Measurements from ENCODE around the gene B3GAT3.

Gene B3GAT3

GRCh38 chr11:62608776-62609175 lies 13.0 kb downstream of the B3GAT3 start:
- Histone ChIP-seq H3K36me3 (ENCODE audit: insufficient read depth, low read length) (peaks cover 38% of the 10 kb centered on the region), H3K9me3 (ENCODE audit: insufficient read depth, low read length, severe bottlenecking) (no peaks in the 10 kb centered on the region), H3K4me1 (ENCODE audit: insufficient read depth, low read length) (peaks cover 21% of the 10 kb centered on the region), H2AFZ (ENCODE audit: low read depth, low read length) (no peak overlapping the region), H4K20me1 (ENCODE audit: insufficient read depth, low read length) (no peaks in the 10 kb centered on the region), H3K4me3 (ENCODE audit: low read depth in 1 of 2, low read length in 2 of 2) (no peak overlapping the region), H3K9ac (ENCODE audit: low read depth, low read length) (no peak overlapping the region), H3K79me2 (ENCODE audit: insufficient read depth, low read length) (peaks cover 12% of the 10 kb centered on the region), H3K27ac (ENCODE audit: low read length) (no peak overlapping the region), H3K27me3 (ENCODE audit: insufficient read depth, low read length, poor library complexity) (no peaks in the 10 kb centered on the region), H3K4me2 (ENCODE audit: insufficient read depth, low read length) (no peak overlapping the region)
- no peak for ATAC-seq (ENCODE audit: insufficient read depth, low read depth)
- no peak for DNase-seq
- TF ChIP-seq EZH2 (IDR thresholded peaks at IDR 0.05; ENCODE audit: borderline replicate concordance, low read depth, low read length, severe bottlenecking) (no peak), CTCF (IDR thresholded peaks at IDR 0.05; ENCODE audit: borderline replicate concordance, extremely low read depth, low read length, poor library complexity, severe bottlenecking) (no peak)

- no peak overlapping the region for H3K9ac ChIP-seq (ENCODE audit: low read depth, low read length)
- TF ChIP-seq CTCF (IDR thresholded peaks at IDR 0.05; ENCODE audit: borderline replicate concordance, extremely low read depth, low read length, poor library complexity, severe bottlenecking) (no peak), EZH2 (IDR thresholded peaks at IDR 0.05; ENCODE audit: borderline replicate concordance, low read depth, low read length, severe bottlenecking) (no peak)
- H2AFZ ChIP-seq (ENCODE audit: low read depth, low read length), result no peak overlapping the region
- H3K4me3 ChIP-seq (ENCODE audit: low read depth in 1 of 2, low read length in 2 of 2), result no peak overlapping the region
- H3K4me2 ChIP-seq (ENCODE audit: insufficient read depth, low read length), result no peak overlapping the region
- H3K4me1 ChIP-seq (ENCODE audit: insufficient read depth, low read length), result peaks cover 18% of the 10 kb centered on the region
- H3K9me3 ChIP-seq (ENCODE audit: insufficient read depth, low read length, severe bottlenecking), result no peaks in the 10 kb centered on the region
- peaks cover 40% of the 10 kb centered on the region for H3K36me3 ChIP-seq (ENCODE audit: insufficient read depth, low read length)
- H3K27ac ChIP-seq (ENCODE audit: low read length), result no peak overlapping the region
- H3K27me3 ChIP-seq (ENCODE audit: insufficient read depth, low read length, poor library complexity), result no peaks in the 10 kb centered on the region
- peaks cover 12% of the 10 kb centered on the region for H3K79me2 ChIP-seq (ENCODE audit: insufficient read depth, low read length)
- H4K20me1 ChIP-seq (ENCODE audit: insufficient read depth, low read length), result no peaks in the 10 kb centered on the region
- DNase-seq (no peak), ATAC-seq (ENCODE audit: insufficient read depth, low read depth) (no peak)
Measured at GRCh38 chr11:62607714-62608113, 14.1 kb downstream of the B3GAT3 start.

- Histone ChIP-seq H3K4me1 (ENCODE audit: insufficient read depth, low read length) (peaks cover 15% of the 10 kb centered on the region), H3K27me3 (ENCODE audit: insufficient read depth, low read length, poor library complexity) (no peaks in the 10 kb centered on the region), H3K36me3 (ENCODE audit: insufficient read depth, low read length) (peaks cover 45% of the 10 kb centered on the region), H3K9ac (ENCODE audit: low read depth, low read length) (no peak overlapping the region), H2AFZ (ENCODE audit: low read depth, low read length) (no peak overlapping the region), H3K79me2 (ENCODE audit: insufficient read depth, low read length) (peaks cover 7% of the 10 kb centered on the region), H4K20me1 (ENCODE audit: insufficient read depth, low read length) (no peaks in the 10 kb centered on the region), H3K4me2 (ENCODE audit: insufficient read depth, low read length) (no peak overlapping the region), H3K4me3 (ENCODE audit: low read depth in 1 of 2, low read length in 2 of 2) (no peak overlapping the region), H3K27ac (ENCODE audit: low read length) (no peak overlapping the region), H3K9me3 (ENCODE audit: insufficient read depth, low read length, severe bottlenecking) (no peaks in the 10 kb centered on the region)
- no peak for DNase-seq
- TF ChIP-seq EZH2 (IDR thresholded peaks at IDR 0.05; ENCODE audit: borderline replicate concordance, low read depth, low read length, severe bottlenecking) (no peak), CTCF (IDR thresholded peaks at IDR 0.05; ENCODE audit: borderline replicate concordance, extremely low read depth, low read length, poor library complexity, severe bottlenecking) (no peak)
- no peak for ATAC-seq (ENCODE audit: insufficient read depth, low read depth)
Measured at GRCh38 chr11:62605902-62606301, 15.9 kb downstream of the B3GAT3 start.

GRCh38 chr11:62605467-62605866 lies 16.3 kb downstream of the B3GAT3 start:
- peaks cover 46% of the 10 kb centered on the region for H3K36me3 ChIP-seq (ENCODE audit: insufficient read depth, low read length)

More at GRCh38 chr11:62605467-62605866, 16.3 kb downstream of the B3GAT3 start:
- H3K4me2 ChIP-seq (ENCODE audit: insufficient read depth, low read length), result no peak overlapping the region
- H2AFZ ChIP-seq (ENCODE audit: low read depth, low read length), result no peak overlapping the region
- ATAC-seq (ENCODE audit: insufficient read depth, low read depth), result no peak
- H3K27me3 ChIP-seq (ENCODE audit: insufficient read depth, low read length, poor library complexity), result no peaks in the 10 kb centered on the region
- H3K4me1 ChIP-seq (ENCODE audit: insufficient read depth, low read length), result peaks cover 13% of the 10 kb centered on the region
- no peak overlapping the region for H3K9ac ChIP-seq (ENCODE audit: low read depth, low read length)
- H3K27ac ChIP-seq (ENCODE audit: low read length), result no peak overlapping the region
- H3K9me3 ChIP-seq (ENCODE audit: insufficient read depth, low read length, severe bottlenecking), result no peaks in the 10 kb centered on the region
- peaks cover 11% of the 10 kb centered on the region for H3K79me2 ChIP-seq (ENCODE audit: insufficient read depth, low read length)
- H4K20me1 ChIP-seq (ENCODE audit: insufficient read depth, low read length), result peaks cover 3% of the 10 kb centered on the region; the same call in 1 of the 2 replicates
- TF ChIP-seq EZH2 (IDR thresholded peaks at IDR 0.05; ENCODE audit: borderline replicate concordance, low read depth, low read length, severe bottlenecking) (no peak), CTCF (IDR thresholded peaks at IDR 0.05; ENCODE audit: borderline replicate concordance, extremely low read depth, low read length, poor library complexity, severe bottlenecking) (no peak)
- no peak for DNase-seq
- no peak overlapping the region for H3K4me3 ChIP-seq (ENCODE audit: low read depth in 1 of 2, low read length in 2 of 2)

Data from DND-41 (cell line).